Posterior vena cava (tissue), 2 donors: ENCODE measurements around the gene CCDC71. TPM values are rescaled to one million over a fixed set of nuclear protein-coding genes. Genes with fewer than 3 reads are reported as not detected.

Source experiments
- DNase-seq: peaks from one replicate; pipeline ENCODE4 v3.0.0-alpha.2; 2020; ENCODE audit warnings: low spot score
- intact Hi-C, 2 donors: fragments of 100-400 bp; cut with DNase I; formaldehyde crosslinking; loops; one replicate each; pipeline versions ENCODE4 v1.14.1 to v1.14.2; 2022 to 2023
- total RNA-seq, 2 donors: library from RNA; stranded (reverse); fragmentation: NEBNext Ultra II Directional; extraction: Animal tissue kit (Norgen Biotek cat#: 25700); gene quantifications; one replicate each; pipeline ENCODE4 v1.2.1, GENCODE V29; 2021
- donor health status: DM: yes; HTN: yes; CAD: no.
- donor health status: DM: yes; HTN: yes; CAD: no.

CCDC71 gene
- total RNA-seq, 2 donors from 2014 or later = 14.1 to 14.3 TPM

GRCh38 chr3:49134471-49135265 lies 31.5 kb downstream of the CCDC71 start:
- intact Hi-C loops = no loop called here
- no peak for DNase-seq

GRCh38 chr3:49133226-49133951 lies 32.7 kb downstream of the CCDC71 start:
- intact Hi-C loops = no loop called here
- peak; percentile 93 for DNase-seq

GRCh38 chr3:49132437-49133225 lies 33.5 kb downstream of the CCDC71 start, which contains the start of gene LAMB2:
Gene LAMB2 (minus strand): TSS chr3:49133050. CDS start chr3:49132867, 183 bp downstream.
- DNase-seq = peak; percentile 88
- intact Hi-C loops = no loop called here

- DNase-seq = no peak
- intact Hi-C loops = no loop called here
Observed at GRCh38 chr3:49132073-49132436, 34.1 kb downstream of the CCDC71 start.

- no peak for DNase-seq
- intact Hi-C loops = no loop called here
Observed at GRCh38 chr3:49131576-49131975, 34.6 kb downstream of the CCDC71 start.

GRCh38 chr3:49131040-49131439 lies 35.1 kb downstream of the CCDC71 start:
- no peak for DNase-seq
- intact Hi-C loops = no loop called here

- intact Hi-C loops = no loop called here
- no peak for DNase-seq
Observed at GRCh38 chr3:49124991-49125670, 41.0 kb downstream of the CCDC71 start.

GRCh38 chr3:49124203-49124602 lies 41.9 kb downstream of the CCDC71 start:
- intact Hi-C loops = no loop called here
- DNase-seq = no peak

GRCh38 chr3:49123687-49124086 lies 42.4 kb downstream of the CCDC71 start:
- intact Hi-C loops = no loop called here
- DNase-seq = no peak

- no peak for DNase-seq
- intact Hi-C loops = no loop called here
Observed at GRCh38 chr3:49122886-49123545, 43.1 kb downstream of the CCDC71 start.

GRCh38 chr3:49122451-49122850 lies 43.7 kb downstream of the CCDC71 start:
- intact Hi-C loops = no loop called here
- DNase-seq = no peak

- DNase-seq = no peak
- intact Hi-C loops = no loop called here
Observed at GRCh38 chr3:49122022-49122421, 44.1 kb downstream of the CCDC71 start.

GRCh38 chr3:49121132-49121736 lies 44.9 kb downstream of the CCDC71 start:
- DNase-seq = no peak
- intact Hi-C loops = no loop called here

GRCh38 chr3:49120438-49121131 lies 45.5 kb downstream of the CCDC71 start, which contains the start of gene USP19:
Gene USP19 (minus strand): TSS chr3:49120823. CDS start chr3:49119145, 1,678 bp downstream.
- DNase-seq = peak; percentile 99
- intact Hi-C loops = no loop called here

- intact Hi-C loops = no loop called here
- no peak for DNase-seq
Observed at GRCh38 chr3:49120096-49120437, 46.1 kb downstream of the CCDC71 start.

- intact Hi-C loops = no loop called here
- DNase-seq = no peak
Observed at GRCh38 chr3:49119439-49119838, 46.7 kb downstream of the CCDC71 start.

- intact Hi-C loops = no loop called here
- no peak for DNase-seq
Observed at GRCh38 chr3:49119036-49119435, 47.1 kb downstream of the CCDC71 start.
